HFF-Myc (cell line): Measurements from ENCODE around the gene CA10.

Experiments used
- DNase-seq: peaks from one replicate; pipeline ENCODE4 v3.0.0-alpha.2; 2011; ENCODE audit warnings: low read depth; ENCODE audit errors: extremely low read depth
- H3K4me3 ChIP-seq: replicated peaks from 2 replicates; pipeline ENCODE4 v1.5.1; 2011; ENCODE audit warnings: low read depth, mild to moderate bottlenecking, control low read depth, low read length
- CTCF ChIP-seq: IDR thresholded peaks from 2 replicates; pipeline ENCODE4 v1.5.1; 2012; ENCODE audit warnings: mild to moderate bottlenecking, low read depth, low read length, control low read depth; ENCODE audit errors: missing control alignments

Gene CA10

GRCh38 chr17:51842763-51843162 is 315.8 kb downstream of the CA10 start:
- DNase-seq, result no peak
- H3K4me3 ChIP-seq, result no peak overlapping the region
- TF ChIP-seq CTCF, result no peak

GRCh38 chr17:51841669-51842068 is 316.8 kb downstream of the CA10 start:
- H3K4me3 ChIP-seq, result no peak overlapping the region
- DNase-seq, result no peak
- TF ChIP-seq CTCF, result no peak

GRCh38 chr17:51840688-51841087 is 317.8 kb downstream of the CA10 start:
- no peak for TF ChIP-seq CTCF
- no peak for DNase-seq
- H3K4me3 ChIP-seq, result no peak overlapping the region

GRCh38 chr17:51833620-51834019 is 324.9 kb downstream of the CA10 start:
- no peak for DNase-seq
- no peak for TF ChIP-seq CTCF
- H3K4me3 ChIP-seq, result no peak overlapping the region

- H3K4me3 ChIP-seq, result no peak overlapping the region
- DNase-seq, result no peak
- TF ChIP-seq CTCF, result no peak
Observed at GRCh38 chr17:51833045-51833444, 325.5 kb downstream of the CA10 start.

GRCh38 chr17:51830886-51831285 is 327.6 kb downstream of the CA10 start:
- no peak for TF ChIP-seq CTCF
- H3K4me3 ChIP-seq, result no peak overlapping the region
- no peak for DNase-seq

GRCh38 chr17:51830451-51830850 is 328.1 kb downstream of the CA10 start:
- no peak for TF ChIP-seq CTCF
- no peak for DNase-seq
- H3K4me3 ChIP-seq, result no peak overlapping the region
